HG02588 (cell line): ENCODE data around the gene EFHD2.
"Not testable (repeated sequence)": the region's sequence is repeated elsewhere in the genome, so short reads cannot be mapped to it uniquely, and the experiment has no call there.

Experiments
- ATAC-seq: cut with Tn5 transposase; IDR thresholded peaks from one replicate; pipeline ENCODE4 v1.9.1; 2021; ENCODE audit warnings: mild to moderate bottlenecking, moderate library complexity; ENCODE audit not compliant: unreplicated experiment

The EFHD2 gene

GRCh38 chr1:15471723-15472122, 62.0 kb downstream of the EFHD2 start:
- not testable (repeated sequence) for ATAC-seq

- ATAC-seq = no peak
Observed at GRCh38 chr1:15472587-15472986, 62.9 kb downstream of the EFHD2 start.

GRCh38 chr1:15475752-15476314, 66.1 kb downstream of the EFHD2 start, which contains the start of gene CELA2B:
TSS of gene CELA2B (plus strand) at chr1:15476104. CDS start at chr1:15476126, 22 bp downstream.
- no peak for ATAC-seq

GRCh38 chr1:15476927-15477326, 67.2 kb downstream of the EFHD2 start:
- ATAC-seq = no peak

GRCh38 chr1:15477646-15478212, 68.0 kb downstream of the EFHD2 start:
- ATAC-seq = no peak
